ENCODE data around the gene AHCTF1.
"Not testable (repeated sequence)": the region's sequence is repeated elsewhere in the genome, so short reads cannot be mapped to it uniquely, and the experiment has no call there.

Gene AHCTF1

GRCh38 chr1:246838118-246838456 is 93.7 kb downstream of the AHCTF1 start:
- no peak for DNase-seq (ENCODE audit: low spot score)

- no peak for DNase-seq (ENCODE audit: low spot score)
Measured at GRCh38 chr1:246837418-246838117, 94.2 kb downstream of the AHCTF1 start.

GRCh38 chr1:246836209-246836966 is 95.4 kb downstream of the AHCTF1 start:
- DNase-seq (ENCODE audit: low spot score) = no peak

- DNase-seq (ENCODE audit: low spot score) = no peak
Measured at GRCh38 chr1:246831543-246831942, 100.2 kb downstream of the AHCTF1 start.

- no peak for DNase-seq (ENCODE audit: low spot score)
Measured at GRCh38 chr1:246828818-246829217, 102.9 kb downstream of the AHCTF1 start.

- DNase-seq (ENCODE audit: low spot score) = no peak
Measured at GRCh38 chr1:246827396-246827795, 104.4 kb downstream of the AHCTF1 start.

- no peak for DNase-seq (ENCODE audit: low spot score)
Measured at GRCh38 chr1:246825557-246826175, 106.1 kb downstream of the AHCTF1 start.

GRCh38 chr1:246824541-246824940 is 107.2 kb downstream of the AHCTF1 start:
- DNase-seq (ENCODE audit: low spot score) = no peak

- not testable (repeated sequence) for DNase-seq (ENCODE audit: low spot score)
Measured at GRCh38 chr1:246822154-246822553, 109.6 kb downstream of the AHCTF1 start.

- DNase-seq (ENCODE audit: low spot score) = no peak
Measured at GRCh38 chr1:246820666-246821065, 111.1 kb downstream of the AHCTF1 start.

- DNase-seq (ENCODE audit: low spot score) = not testable (repeated sequence)
Measured at GRCh38 chr1:246817778-246818177, 114.0 kb downstream of the AHCTF1 start.

- DNase-seq (ENCODE audit: low spot score) = no peak
Measured at GRCh38 chr1:246815693-246816270, 116.0 kb downstream of the AHCTF1 start.

- no peak for DNase-seq (ENCODE audit: low spot score)
Measured at GRCh38 chr1:246814890-246815289, 116.9 kb downstream of the AHCTF1 start.

GRCh38 chr1:246813325-246813724 is 118.4 kb downstream of the AHCTF1 start:
- not testable (repeated sequence) for DNase-seq (ENCODE audit: low spot score)

GRCh38 chr1:246811985-246812384 is 119.8 kb downstream of the AHCTF1 start:
- DNase-seq (ENCODE audit: low spot score) = no peak

GRCh38 chr1:246809473-246809872 is 122.3 kb downstream of the AHCTF1 start:
- no peak for DNase-seq (ENCODE audit: low spot score)

- no peak for DNase-seq (ENCODE audit: low spot score)
Measured at GRCh38 chr1:246805135-246805716, 126.5 kb downstream of the AHCTF1 start.

GRCh38 chr1:246803883-246804282 is 127.9 kb downstream of the AHCTF1 start:
- no peak for DNase-seq (ENCODE audit: low spot score)

- DNase-seq (ENCODE audit: low spot score) = no peak
Measured at GRCh38 chr1:246803373-246803772, 128.4 kb downstream of the AHCTF1 start.

GRCh38 chr1:246801241-246802020 is 130.3 kb downstream of the AHCTF1 start:
- DNase-seq (ENCODE audit: low spot score) = no peak

GRCh38 chr1:246800756-246801155 is 131.0 kb downstream of the AHCTF1 start:
- DNase-seq (ENCODE audit: low spot score) = no peak

- no peak for DNase-seq (ENCODE audit: low spot score)
Measured at GRCh38 chr1:246800356-246800755, 131.4 kb downstream of the AHCTF1 start.

All from pons (tissue), 1 donor.